ENCODE measurements around the gene HSPB6. TPM values are rescaled to one million over a fixed set of nuclear protein-coding genes. Genes with fewer than 3 reads are reported as not detected.

HSPB6 gene
- total RNA-seq, 2 experiments from 2014 or later = 0.29 to 0.69 TPM

DNA sequence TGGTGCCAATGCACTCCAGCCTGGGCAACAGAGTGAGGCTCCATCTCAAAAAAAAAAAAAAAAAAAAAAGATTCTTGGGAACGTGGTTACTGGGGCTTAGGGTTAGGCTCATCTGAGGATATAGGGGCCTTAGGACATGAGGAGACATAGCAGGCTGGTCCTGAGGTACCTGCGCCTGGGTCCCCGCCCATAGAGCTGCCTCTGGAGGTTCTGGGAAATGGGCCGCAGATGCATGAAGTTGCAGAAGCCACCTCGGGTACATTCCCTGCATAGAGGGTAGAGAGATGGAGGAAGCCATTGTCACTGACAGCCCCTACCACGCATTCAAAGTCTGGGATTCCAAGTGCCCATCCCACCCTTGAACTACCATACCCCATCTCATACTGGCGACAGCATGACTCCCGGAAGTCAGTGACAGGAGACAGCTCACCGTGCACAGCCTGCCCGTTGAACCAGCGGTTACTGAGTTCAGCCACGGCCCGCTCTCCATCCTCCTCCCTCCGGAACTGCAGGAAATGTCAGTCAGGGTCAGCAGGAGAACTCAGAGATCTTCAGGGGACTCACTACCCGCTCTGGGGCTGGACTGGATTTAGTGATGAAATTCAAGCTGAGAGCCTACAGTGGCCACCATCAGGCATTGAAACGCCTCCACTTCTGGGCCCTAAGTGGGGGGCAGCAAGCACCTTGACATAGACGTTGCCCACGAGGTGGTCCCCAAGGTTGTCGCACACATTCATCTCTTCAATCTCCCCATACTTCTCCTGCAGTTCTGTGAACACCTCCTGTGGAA lies 13.0 kb downstream of the HSPB6 start:
- Mint-ChIP-seq H3K9me3 (no peaks in the 10 kb centered on the region), H3K4me3 (peak overlapping the region; percentile 95), H3K27ac (peak overlapping the region; percentile 99), H3K27me3 (no peaks in the 10 kb centered on the region), H3K36me3 (ENCODE audit: low read depth) (peaks cover 22% of the 10 kb centered on the region), H3K4me1 (peaks cover 61% of the 10 kb centered on the region)
- POLR2A ChIA-PET = interaction anchor here (1.0 kb wide), 1 partner anchor 47 kb away, joined by 5 read pairs; no protein-coding TSS in a partner anchor
- CTCF ChIA-PET = interaction anchor here (0.7 to 1.7 kb wide), 5 partner anchors 8 to 51 kb away, joined by 3 to 6 read pairs (median 4); no protein-coding TSS in a partner anchor
- DNase-seq = no peak

DNA sequence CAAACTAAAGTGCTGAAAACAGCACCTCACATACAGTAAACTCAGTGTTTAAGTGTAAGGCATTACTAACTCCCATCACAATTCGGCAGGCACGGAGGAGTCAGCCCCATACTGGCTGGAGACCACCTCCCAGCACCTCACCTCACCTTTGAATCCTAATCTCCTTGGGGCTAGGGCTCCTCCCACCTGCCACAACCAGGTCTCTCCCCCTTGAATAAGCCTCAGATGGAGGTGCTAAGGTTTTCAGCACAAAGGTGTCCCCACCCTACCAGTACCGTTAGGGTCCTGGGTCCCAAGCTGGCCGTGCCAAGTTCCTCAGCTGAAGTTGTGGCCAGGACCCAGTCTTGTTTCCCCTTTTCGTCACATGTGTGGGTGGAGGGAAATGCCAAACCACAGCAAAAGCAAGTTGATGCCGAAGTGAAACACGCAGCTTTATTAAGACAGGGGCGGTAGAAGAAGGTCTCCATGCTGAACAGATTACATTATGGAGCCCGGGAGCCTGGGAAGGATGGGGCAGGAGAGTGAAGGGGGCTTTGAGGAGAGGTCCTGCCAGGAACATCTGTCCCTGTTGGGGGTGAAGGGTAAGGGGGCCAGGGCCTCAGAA lies 14.6 kb downstream of the HSPB6 start, which contains the start of gene IGFLR1:
IGFLR1 (minus strand) TSS at position 332 of the 604 bp plus-strand sequence. CDS start 1,272 bp downstream, outside the sequence.
- H3K36me3 Mint-ChIP-seq (ENCODE audit: low read depth) = peaks cover 29% of the 10 kb centered on the region
- H3K27me3 Mint-ChIP-seq = no peaks in the 10 kb centered on the region
- POLR2A ChIA-PET = no interaction called here
- DNase-seq = peak; percentile 80
- no peaks in the 10 kb centered on the region for H3K9me3 Mint-ChIP-seq
- H3K4me3 Mint-ChIP-seq = peak within 1 kb of the TSS; percentile 81
- peaks cover 54% of the 10 kb centered on the region for H3K4me1 Mint-ChIP-seq
- CTCF ChIA-PET = interaction anchor here (0.6 to 1.7 kb wide), 5 partner anchors 10 to 336 kb away, joined by 3 to 5 read pairs (median 5); no protein-coding TSS in a partner anchor
- peak within 1 kb of the TSS; percentile 99 for H3K27ac Mint-ChIP-seq

GRCh38 chr19:35741203-35741515 lies 15.7 kb downstream of the HSPB6 start:
- Mint-ChIP-seq H3K4me3 (peak overlapping the region; percentile 88), H3K4me1 (peaks cover 55% of the 10 kb centered on the region), H3K36me3 (ENCODE audit: low read depth) (peaks cover 32% of the 10 kb centered on the region), H3K27me3 (no peaks in the 10 kb centered on the region), H3K27ac (peak overlapping the region; percentile 92), H3K9me3 (no peaks in the 10 kb centered on the region)
- ChIA-PET CTCF (interaction anchor here (0.7 to 2.3 kb wide), 7 partner anchors 9 to 190 kb away, joined by 3 to 11 read pairs (median 4); partner anchors contain the start of gene ZBTB32), POLR2A (no interaction called here)
- no peak for DNase-seq

DNA sequence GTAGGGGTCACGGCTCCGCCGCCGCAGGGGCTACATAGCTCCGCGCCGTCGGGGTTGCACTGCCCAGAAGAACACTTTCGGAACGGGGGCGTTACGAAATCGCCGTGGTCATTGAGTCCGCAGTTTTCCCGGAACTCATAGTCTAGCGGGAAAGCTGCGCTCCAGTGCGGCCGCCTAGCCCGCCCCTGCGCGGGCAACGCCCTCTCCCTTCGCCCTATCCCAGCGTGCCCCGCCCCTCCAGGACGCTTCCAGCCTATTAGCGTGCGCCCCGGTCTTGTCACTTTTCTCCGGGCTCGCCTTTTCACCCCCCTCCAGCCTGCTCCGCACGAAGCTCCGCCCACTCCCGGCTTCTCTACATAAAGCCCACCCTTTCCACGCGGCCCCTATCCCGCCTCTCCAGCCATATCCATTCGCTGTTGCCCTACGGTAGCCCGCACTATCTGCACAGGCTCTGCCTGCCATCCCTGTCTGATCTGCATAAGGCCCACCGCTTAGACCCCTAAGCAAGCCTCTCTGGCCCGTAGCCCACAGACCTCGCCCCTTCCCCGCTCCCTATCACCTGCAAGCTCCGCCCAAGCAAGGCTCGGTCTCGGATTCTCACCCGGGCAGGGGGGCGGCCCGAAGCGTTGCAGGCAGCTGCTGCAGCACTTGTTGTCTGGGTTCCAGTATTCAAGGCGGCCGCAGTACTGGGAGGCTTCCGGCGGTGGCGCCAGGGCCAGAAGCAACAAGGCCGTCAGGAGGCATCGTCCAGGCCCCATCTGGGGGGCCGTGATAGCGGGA lies 16.2 kb downstream of the HSPB6 start:
- peak; percentile 97 for DNase-seq
- H3K36me3 Mint-ChIP-seq (ENCODE audit: low read depth) = peaks cover 32% of the 10 kb centered on the region
- ChIA-PET POLR2A (no interaction called here), CTCF (interaction anchor here (0.6 to 2.3 kb wide), 15 partner anchors 8 to 591 kb away, joined by 3 to 11 read pairs (median 4); partner anchors contain the start of genes LIN37 and ZBTB32)
- peak overlapping the region; percentile 88 for H3K4me3 Mint-ChIP-seq
- no peaks in the 10 kb centered on the region for H3K27me3 Mint-ChIP-seq
- no peaks in the 10 kb centered on the region for H3K9me3 Mint-ChIP-seq
- peaks cover 50% of the 10 kb centered on the region for H3K4me1 Mint-ChIP-seq
- H3K27ac Mint-ChIP-seq = peak overlapping the region; percentile 92

DNA sequence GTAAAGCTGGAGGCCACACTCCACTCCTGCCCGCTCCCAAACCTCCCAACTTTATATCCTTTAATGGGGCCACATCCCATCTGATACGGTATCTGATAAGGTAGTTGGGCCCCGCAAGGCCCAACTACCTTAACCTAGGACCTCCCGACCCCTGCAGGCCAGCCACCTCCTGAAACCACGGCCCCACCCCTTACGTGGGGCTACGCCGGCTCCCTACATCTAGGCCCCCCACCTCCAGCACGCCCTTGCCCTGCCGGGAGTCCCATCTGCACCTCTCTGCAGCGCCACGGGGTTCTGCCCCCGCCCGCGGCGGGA lies 16.8 kb downstream of the HSPB6 start:
- H3K9me3 Mint-ChIP-seq = no peaks in the 10 kb centered on the region
- peak overlapping the region; percentile 47 for H3K27ac Mint-ChIP-seq
- H3K27me3 Mint-ChIP-seq = no peaks in the 10 kb centered on the region
- H3K4me1 Mint-ChIP-seq = peaks cover 48% of the 10 kb centered on the region
- DNase-seq = no peak
- H3K36me3 Mint-ChIP-seq (ENCODE audit: low read depth) = peaks cover 32% of the 10 kb centered on the region
- ChIA-PET POLR2A (no interaction called here), CTCF (interaction anchor here (0.6 to 2.3 kb wide), 14 partner anchors 8 to 591 kb away, joined by 3 to 11 read pairs (median 4); partner anchors contain the start of genes LIN37 and ZBTB32)
- H3K4me3 Mint-ChIP-seq = peak overlapping the region; percentile 88

GRCh38 chr19:35739275-35740107 lies 17.3 kb downstream of the HSPB6 start:
- peak overlapping the region; percentile 47 for H3K27ac Mint-ChIP-seq

GRCh38 chr19:35738887-35739229 lies 18.0 kb downstream of the HSPB6 start:
- Mint-ChIP-seq H3K36me3 (ENCODE audit: low read depth) (peaks cover 38% of the 10 kb centered on the region), H3K4me3 (no peak overlapping the region), H3K9me3 (no peaks in the 10 kb centered on the region), H3K27me3 (no peaks in the 10 kb centered on the region), H3K27ac (no peak overlapping the region), H3K4me1 (peaks cover 41% of the 10 kb centered on the region)
- ChIA-PET POLR2A (no interaction called here), CTCF (interaction anchor here (1.0 to 2.3 kb wide), 4 partner anchors 9 to 35 kb away, joined by 3 to 11 read pairs (median 6); partner anchors contain the start of genes LIN37 and ZBTB32)
- no peak for DNase-seq

More at GRCh38 chr19:35739275-35740107, 17.3 kb downstream of the HSPB6 start:
- peaks cover 47% of the 10 kb centered on the region for H3K4me1 Mint-ChIP-seq
- DNase-seq = no peak
- peaks cover 36% of the 10 kb centered on the region for H3K36me3 Mint-ChIP-seq (ENCODE audit: low read depth)
- ChIA-PET CTCF (interaction anchor here (0.8 to 2.3 kb wide), 10 partner anchors 9 to 192 kb away, joined by 3 to 11 read pairs (median 4); partner anchors contain the start of genes LIN37 and ZBTB32), POLR2A (no interaction called here)
- H3K4me3 Mint-ChIP-seq = peak overlapping the region; percentile 88
- no peaks in the 10 kb centered on the region for H3K27me3 Mint-ChIP-seq
- H3K9me3 Mint-ChIP-seq = no peaks in the 10 kb centered on the region

DNA sequence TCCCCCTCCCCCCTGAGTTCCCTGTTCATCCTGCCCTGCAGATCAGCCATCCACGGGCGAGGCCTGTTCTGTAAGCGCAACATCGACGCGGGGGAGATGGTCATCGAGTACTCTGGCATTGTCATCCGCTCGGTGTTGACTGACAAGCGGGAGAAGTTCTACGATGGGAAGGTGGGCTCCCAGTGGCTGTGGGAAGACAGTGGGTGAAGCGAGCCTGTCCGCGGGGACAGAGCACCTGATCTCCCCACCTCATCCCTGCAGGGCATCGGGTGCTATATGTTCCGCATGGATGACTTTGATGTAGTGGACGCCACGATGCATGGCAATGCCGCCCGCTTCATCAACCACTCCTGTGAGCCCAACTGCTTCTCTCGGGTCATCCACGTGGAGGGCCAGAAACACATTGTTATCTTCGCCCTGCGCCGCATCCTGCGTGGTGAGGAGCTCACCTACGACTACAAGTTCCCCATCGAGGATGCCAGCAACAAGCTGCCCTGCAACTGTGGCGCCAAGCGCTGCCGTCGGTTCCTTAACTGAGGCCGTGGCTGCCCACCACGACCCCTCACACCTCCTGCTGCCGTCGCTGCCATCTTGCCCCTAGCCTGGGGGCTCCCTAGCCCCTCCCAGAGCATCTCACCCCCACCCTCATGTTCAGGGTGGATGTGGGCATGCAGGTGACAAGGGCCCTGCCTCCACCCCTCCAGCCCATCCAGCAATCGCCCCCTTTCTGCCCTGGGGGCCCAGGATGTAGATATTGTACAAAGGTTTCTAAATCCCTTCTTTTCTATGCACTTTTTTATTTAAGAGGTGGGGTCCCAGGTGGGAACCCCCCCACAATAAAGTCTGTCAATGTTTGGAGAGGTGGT lies 18.6 kb downstream of the HSPB6 start:
- Mint-ChIP-seq H3K4me3 (no peak overlapping the region), H3K4me1 (peaks cover 38% of the 10 kb centered on the region), H3K36me3 (ENCODE audit: low read depth) (peaks cover 38% of the 10 kb centered on the region), H3K9me3 (no peaks in the 10 kb centered on the region), H3K27ac (no peak overlapping the region), H3K27me3 (no peaks in the 10 kb centered on the region)
- no peak for DNase-seq
- CTCF ChIA-PET = interaction anchor here (0.6 to 2.2 kb wide), 7 partner anchors 7 to 392 kb away, joined by 3 to 13 read pairs (median 4); partner anchors contain the start of genes ALKBH6, PSENEN and U2AF1L4
- POLR2A ChIA-PET = interaction anchor here (0.6 kb wide), 1 partner anchor 10 kb away, joined by 3 read pairs; the partner anchor contains the start of gene LIN37

- H3K27me3 Mint-ChIP-seq = no peaks in the 10 kb centered on the region
- no peak overlapping the region for H3K27ac Mint-ChIP-seq
- DNase-seq = peak; percentile 48
- H3K4me1 Mint-ChIP-seq = peaks cover 28% of the 10 kb centered on the region
- H3K4me3 Mint-ChIP-seq = no peak overlapping the region
- CTCF ChIA-PET = interaction anchor here (0.6 to 2.2 kb wide), 11 partner anchors 8 to 393 kb away, joined by 3 to 13 read pairs (median 3); partner anchors contain the start of genes ALKBH6, LIN37, PSENEN and U2AF1L4
- POLR2A ChIA-PET = no interaction called here
- H3K9me3 Mint-ChIP-seq = no peaks in the 10 kb centered on the region
- H3K36me3 Mint-ChIP-seq (ENCODE audit: low read depth) = peaks cover 30% of the 10 kb centered on the region
Observed at GRCh38 chr19:35736913-35737886, 19.6 kb downstream of the HSPB6 start.

GRCh38 chr19:35734889-35735288 lies 21.9 kb downstream of the HSPB6 start:
- no peaks in the 10 kb centered on the region for H3K9me3 Mint-ChIP-seq

More at GRCh38 chr19:35734889-35735288, 21.9 kb downstream of the HSPB6 start:
- ChIA-PET CTCF (no interaction called here), POLR2A (no interaction called here)
- no peak overlapping the region for H3K4me3 Mint-ChIP-seq
- H3K36me3 Mint-ChIP-seq (ENCODE audit: low read depth) = peaks cover 45% of the 10 kb centered on the region
- H3K27ac Mint-ChIP-seq = no peak overlapping the region
- H3K4me1 Mint-ChIP-seq = peaks cover 21% of the 10 kb centered on the region
- no peak for DNase-seq
- no peaks in the 10 kb centered on the region for H3K27me3 Mint-ChIP-seq
